ENCODE results near the gene PMPCB.

GRCh38 chr7:103317009-103317408 is 19.8 kb downstream of the PMPCB start:
- TF ChIP-seq TAF1 (IDR thresholded peaks at IDR 0.05; ENCODE audit: borderline replicate concordance, insufficient read depth, low read length) (no peak), SIN3A (IDR thresholded peaks at IDR 0.05; ENCODE audit: borderline replicate concordance, insufficient read depth, low read length) (no peak), POLR2AphosphoS5 (IDR thresholded peaks at IDR 0.05; ENCODE audit: low read depth, low read length) (no peak)

Data from PFSK-1 (cell line).